Panc1 (cell line): Measurements from ENCODE around the gene DELE1.

Experiments
- CTCF ChIP-seq: fragments of 450-650 bp; IDR thresholded peaks from 2 replicates; pipeline ENCODE4 v1.5.1; 2017; ENCODE audit warnings: mild to moderate bottlenecking
- POLR2AphosphoS5 ChIP-seq: IDR thresholded peaks from 2 replicates; pipeline ENCODE4 v1.6.1; 2012; ENCODE audit warnings: mild to moderate bottlenecking, low read depth, low read length, moderate library complexity
- SIN3A ChIP-seq: IDR thresholded peaks from 2 replicates; pipeline ENCODE4 v1.6.1; 2012; ENCODE audit warnings: low read depth, mild to moderate bottlenecking, low read length, moderate library complexity, borderline replicate concordance; ENCODE audit not compliant: insufficient read depth

DNA sequence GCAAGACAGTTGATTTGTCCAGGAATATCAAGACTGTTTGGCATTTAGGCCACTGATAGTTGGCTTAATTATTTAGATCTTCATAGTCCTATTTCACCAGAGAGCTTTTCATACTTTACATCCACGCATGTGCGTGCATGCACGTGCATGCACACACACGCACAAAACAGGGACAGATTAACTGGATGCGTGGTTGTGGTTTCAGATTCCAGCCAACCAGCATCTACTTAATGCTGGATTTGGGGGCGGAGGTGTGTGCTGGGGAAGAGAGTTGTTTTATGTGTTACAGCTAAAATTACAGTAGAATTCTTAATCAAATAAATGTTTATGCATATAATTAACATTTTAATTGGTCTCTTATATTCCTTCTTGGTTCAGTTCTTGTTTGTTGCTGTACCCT is 52.5 kb downstream of the DELE1 start:
- TF ChIP-seq CTCF (no peak), SIN3A (no peak), POLR2AphosphoS5 (no peak)
